Esophagus squamous epithelium (tissue), 4 donors: ENCODE measurements around the gene PLXNB2.

Source experiments
- POLR2A ChIP-seq, 4 donors: fragments of 450-650 bp; IDR thresholded peaks; one replicate each; pipeline ENCODE4 v1.6.1; 2017; ENCODE audit warnings: antibody characterized with exemption in 4 of 4, mild to moderate bottlenecking in 4 of 4, moderate library complexity in 3 of 4
- TF ChIP-seq, protein P1 (sequence below), 6 experiments: fragments of 450-650 bp in 4 of 6; fragments of 200-600 bp in 2 of 6; sonication (generic) in 2 of 6; IDR thresholded peaks; one replicate each; pipeline ENCODE4 v1.5.1; 2016 to 2019; ENCODE audit warnings: antibody characterized with exemption in 6 of 6, mild to moderate bottlenecking in 4 of 6, moderate library complexity in 4 of 6

- TF ChIP-seq, protein P1, sequence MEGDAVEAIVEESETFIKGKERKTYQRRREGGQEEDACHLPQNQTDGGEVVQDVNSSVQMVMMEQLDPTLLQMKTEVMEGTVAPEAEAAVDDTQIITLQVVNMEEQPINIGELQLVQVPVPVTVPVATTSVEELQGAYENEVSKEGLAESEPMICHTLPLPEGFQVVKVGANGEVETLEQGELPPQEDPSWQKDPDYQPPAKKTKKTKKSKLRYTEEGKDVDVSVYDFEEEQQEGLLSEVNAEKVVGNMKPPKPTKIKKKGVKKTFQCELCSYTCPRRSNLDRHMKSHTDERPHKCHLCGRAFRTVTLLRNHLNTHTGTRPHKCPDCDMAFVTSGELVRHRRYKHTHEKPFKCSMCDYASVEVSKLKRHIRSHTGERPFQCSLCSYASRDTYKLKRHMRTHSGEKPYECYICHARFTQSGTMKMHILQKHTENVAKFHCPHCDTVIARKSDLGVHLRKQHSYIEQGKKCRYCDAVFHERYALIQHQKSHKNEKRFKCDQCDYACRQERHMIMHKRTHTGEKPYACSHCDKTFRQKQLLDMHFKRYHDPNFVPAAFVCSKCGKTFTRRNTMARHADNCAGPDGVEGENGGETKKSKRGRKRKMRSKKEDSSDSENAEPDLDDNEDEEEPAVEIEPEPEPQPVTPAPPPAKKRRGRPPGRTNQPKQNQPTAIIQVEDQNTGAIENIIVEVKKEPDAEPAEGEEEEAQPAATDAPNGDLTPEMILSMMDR (IDR thresholded peaks at IDR 0.05), result no peak
- TF ChIP-seq POLR2A (IDR thresholded peaks at IDR 0.05), result no peak
These were observed 44.4 kb downstream of the PLXNB2 start for GRCh38 chr22:50262973-50263617.
